ENCODE data around the gene ATXN3L.

DNA sequence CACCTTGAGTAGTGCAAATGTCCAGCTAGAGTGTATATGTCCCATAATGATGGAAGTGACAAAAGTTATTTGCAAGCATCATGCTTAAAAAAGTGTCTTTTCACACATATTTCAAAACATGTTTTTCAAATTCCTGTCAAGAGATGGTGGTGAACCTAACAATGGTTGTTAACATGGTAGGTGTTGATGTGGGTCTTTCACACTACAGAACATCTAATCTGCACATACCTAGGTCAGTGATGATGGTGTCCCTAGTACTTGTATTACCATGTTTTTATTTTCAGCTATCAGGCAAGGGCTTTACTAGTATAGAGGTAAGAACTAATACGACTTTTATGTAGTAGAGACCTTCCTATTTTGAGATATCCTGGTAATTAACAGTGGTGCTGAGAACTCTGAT, 3.4 kb upstream of the ATXN3L start:
- TF ChIP-seq, protein P1, sequence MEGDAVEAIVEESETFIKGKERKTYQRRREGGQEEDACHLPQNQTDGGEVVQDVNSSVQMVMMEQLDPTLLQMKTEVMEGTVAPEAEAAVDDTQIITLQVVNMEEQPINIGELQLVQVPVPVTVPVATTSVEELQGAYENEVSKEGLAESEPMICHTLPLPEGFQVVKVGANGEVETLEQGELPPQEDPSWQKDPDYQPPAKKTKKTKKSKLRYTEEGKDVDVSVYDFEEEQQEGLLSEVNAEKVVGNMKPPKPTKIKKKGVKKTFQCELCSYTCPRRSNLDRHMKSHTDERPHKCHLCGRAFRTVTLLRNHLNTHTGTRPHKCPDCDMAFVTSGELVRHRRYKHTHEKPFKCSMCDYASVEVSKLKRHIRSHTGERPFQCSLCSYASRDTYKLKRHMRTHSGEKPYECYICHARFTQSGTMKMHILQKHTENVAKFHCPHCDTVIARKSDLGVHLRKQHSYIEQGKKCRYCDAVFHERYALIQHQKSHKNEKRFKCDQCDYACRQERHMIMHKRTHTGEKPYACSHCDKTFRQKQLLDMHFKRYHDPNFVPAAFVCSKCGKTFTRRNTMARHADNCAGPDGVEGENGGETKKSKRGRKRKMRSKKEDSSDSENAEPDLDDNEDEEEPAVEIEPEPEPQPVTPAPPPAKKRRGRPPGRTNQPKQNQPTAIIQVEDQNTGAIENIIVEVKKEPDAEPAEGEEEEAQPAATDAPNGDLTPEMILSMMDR (conservative IDR thresholded peaks at IDR 0.05; ENCODE audit: low read length): no peak
- no peak for TF ChIP-seq EZH2phosphoT487 (IDR thresholded peaks at IDR 0.05; ENCODE audit: borderline replicate concordance, low read depth, low read length)
